ENCODE measurements around the gene SOX5.

SOX5 gene

DNA sequence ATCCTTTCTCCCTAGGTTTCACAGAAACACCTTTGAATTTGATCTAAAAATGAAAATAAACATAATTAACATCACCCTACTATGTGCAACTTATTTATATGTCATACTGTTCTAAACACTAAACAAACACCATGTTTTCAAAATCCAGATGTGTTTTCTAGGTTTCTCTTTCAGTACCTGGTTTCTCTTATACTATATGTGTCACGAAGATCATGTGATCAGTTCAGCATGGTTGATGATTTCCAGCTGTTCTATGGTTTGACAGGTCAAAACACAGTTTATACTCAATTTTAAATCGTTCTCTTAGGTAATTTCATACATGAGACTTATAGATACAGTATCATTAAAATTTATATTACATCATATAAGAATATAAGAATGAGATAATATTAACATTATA, 373.1 kb downstream of the SOX5 start:
- no peaks in the 10 kb centered on the region for H3K4me1 ChIP-seq (ENCODE audit: control insufficient read depth, insufficient read depth, low read depth, low read length)
- no CpG with 5 or more reads among the region's 2 CpGs for WGBS
- no peaks in the 10 kb centered on the region for H3K79me1 ChIP-seq (replicated peaks; ENCODE audit: low read length, poor library complexity, severe bottlenecking)
- no peak overlapping the region for H2BK12ac ChIP-seq (ENCODE audit: low read length in 2 of 2)
- H2BK120ac ChIP-seq (ENCODE audit: low read depth, low read length), result no peak overlapping the region
- H2AFZ ChIP-seq (ENCODE audit: low read depth, low read length), result no peak overlapping the region
- no peak for DNase-seq
- no peak overlapping the region for H3K9ac ChIP-seq (ENCODE audit: low read length)
- H3K36me3 ChIP-seq (ENCODE audit: control insufficient read depth in 1 of 2, insufficient read depth in 2 of 2, low read depth in 1 of 2, low read length in 2 of 2), result no peaks in the 10 kb centered on the region
- no peak overlapping the region for H3K18ac ChIP-seq (ENCODE audit: low read depth in 1 of 2, low read length in 2 of 2)
- no peaks in the 10 kb centered on the region for H3K9me3 ChIP-seq (ENCODE audit: control insufficient read depth, low read length)
- H3K4me3 ChIP-seq (ENCODE audit: insufficient read depth in 1 of 2, low read depth in 1 of 2, low read length in 2 of 2), result no peak overlapping the region
- H4K8ac ChIP-seq (ENCODE audit: low read length), result no peak overlapping the region
- H2BK5ac ChIP-seq (ENCODE audit: low read depth, low read length, poor library complexity, severe bottlenecking), result no peak overlapping the region
- no peak overlapping the region for H2AK5ac ChIP-seq (ENCODE audit: low read length, severe bottlenecking)
- H3K23ac ChIP-seq (ENCODE audit: low read length in 2 of 2), result no peak overlapping the region
- H3K14ac ChIP-seq (ENCODE audit: low read length in 2 of 2), result no peak overlapping the region
- H2BK15ac ChIP-seq (ENCODE audit: low read depth, poor library complexity, severe bottlenecking), result no peak overlapping the region
- no peak overlapping the region for H3K4ac ChIP-seq (ENCODE audit: low read depth in 1 of 2, low read length in 2 of 2)
- H3K4me2 ChIP-seq (ENCODE audit: low read length, poor library complexity, severe bottlenecking), result no peak overlapping the region
- no peak overlapping the region for H3K27ac ChIP-seq (ENCODE audit: low read length, poor library complexity, severe bottlenecking)
- H4K91ac ChIP-seq (ENCODE audit: low read length), result no peak overlapping the region
- no peaks in the 10 kb centered on the region for H3K27me3 ChIP-seq (ENCODE audit: control insufficient read depth in 1 of 2, insufficient read depth in 1 of 2, low read length in 2 of 2)

DNA sequence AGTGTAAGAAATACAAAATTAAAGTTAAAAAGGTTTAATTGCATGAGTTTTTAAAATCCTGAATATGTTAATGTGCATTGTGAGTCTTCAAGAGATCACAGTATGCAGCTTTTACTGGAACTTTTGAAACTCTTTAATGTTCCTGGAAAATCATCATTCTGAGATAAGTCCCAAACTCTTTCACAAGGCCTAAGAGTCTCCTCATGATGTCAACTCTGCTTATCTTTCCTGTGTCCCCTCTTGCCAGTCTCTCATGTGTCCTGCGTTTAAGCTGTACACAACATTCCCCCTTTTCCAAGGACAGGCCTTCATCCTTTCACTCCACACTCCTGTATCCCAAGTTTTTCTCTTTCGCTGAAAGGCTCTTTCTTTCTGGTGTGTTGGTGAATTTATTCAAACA, 380.1 kb downstream of the SOX5 start:
- H2AK5ac ChIP-seq (ENCODE audit: low read length, severe bottlenecking), result no peak overlapping the region
- 100% methylated on average over 1 of the region's 2 CpGs for WGBS
- H3K4me2 ChIP-seq (ENCODE audit: low read length, poor library complexity, severe bottlenecking), result no peak overlapping the region

DNA sequence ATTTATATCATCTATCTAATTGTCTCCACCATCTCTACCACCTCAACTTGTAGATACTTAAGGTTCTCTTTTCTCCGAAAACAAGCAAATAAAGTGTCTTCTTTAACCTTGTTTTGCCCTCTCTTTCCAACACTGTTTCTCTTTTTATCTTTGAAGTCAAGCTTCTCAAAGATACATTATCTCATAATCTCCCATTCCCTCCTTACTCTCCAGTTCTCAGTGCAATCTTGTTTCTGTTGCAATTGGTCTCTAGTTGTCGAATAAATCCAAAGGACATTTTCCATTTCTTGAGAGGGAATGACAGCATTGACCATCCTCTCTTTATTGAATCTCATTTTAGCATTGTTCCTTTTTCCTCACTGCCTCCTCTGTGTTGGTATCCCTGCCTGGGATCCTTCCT, 383.3 kb downstream of the SOX5 start:
- Histone ChIP-seq H3K79me1 (replicated peaks; ENCODE audit: low read length, poor library complexity, severe bottlenecking) (no peaks in the 10 kb centered on the region), H3K27me3 (ENCODE audit: control insufficient read depth in 1 of 2, insufficient read depth in 1 of 2, low read length in 2 of 2) (no peaks in the 10 kb centered on the region), H3K4me3 (ENCODE audit: insufficient read depth in 1 of 2, low read depth in 1 of 2, low read length in 2 of 2) (no peak overlapping the region), H3K18ac (ENCODE audit: low read depth in 1 of 2, low read length in 2 of 2) (no peak overlapping the region), H3K4ac (ENCODE audit: low read depth in 1 of 2, low read length in 2 of 2) (no peak overlapping the region), H2AK5ac (ENCODE audit: low read length, severe bottlenecking) (no peak overlapping the region), H3K4me2 (ENCODE audit: low read length, poor library complexity, severe bottlenecking) (no peak overlapping the region), H4K91ac (ENCODE audit: low read length) (no peak overlapping the region), H3K4me1 (ENCODE audit: control insufficient read depth, insufficient read depth, low read depth, low read length) (no peaks in the 10 kb centered on the region), H3K27ac (ENCODE audit: low read length, poor library complexity, severe bottlenecking) (no peak overlapping the region), H2AFZ (ENCODE audit: low read depth, low read length) (no peak overlapping the region), H3K9ac (ENCODE audit: low read length) (no peak overlapping the region), H2BK15ac (ENCODE audit: low read depth, poor library complexity, severe bottlenecking) (no peak overlapping the region), H3K9me3 (ENCODE audit: control insufficient read depth, low read length) (no peaks in the 10 kb centered on the region), H2BK12ac (ENCODE audit: low read length in 2 of 2) (no peak overlapping the region), H3K36me3 (ENCODE audit: control insufficient read depth in 1 of 2, insufficient read depth in 2 of 2, low read depth in 1 of 2, low read length in 2 of 2) (no peaks in the 10 kb centered on the region), H4K8ac (ENCODE audit: low read length) (no peak overlapping the region), H3K23ac (ENCODE audit: low read length in 2 of 2) (no peak overlapping the region), H3K14ac (ENCODE audit: low read length in 2 of 2) (no peak overlapping the region), H2BK5ac (ENCODE audit: low read depth, low read length, poor library complexity, severe bottlenecking) (no peak overlapping the region), H2BK120ac (ENCODE audit: low read depth, low read length) (no peak overlapping the region)
- DNase-seq, result no peak
- 49% methylated on average over 2 of the region's 2 CpGs for WGBS

More for the DNA sequence above, 380.1 kb downstream of the SOX5 start:
- no peaks in the 10 kb centered on the region for H3K27me3 ChIP-seq (ENCODE audit: control insufficient read depth in 1 of 2, insufficient read depth in 1 of 2, low read length in 2 of 2)
- no peak overlapping the region for H2BK5ac ChIP-seq (ENCODE audit: low read depth, low read length, poor library complexity, severe bottlenecking)
- no peak overlapping the region for H3K23ac ChIP-seq (ENCODE audit: low read length in 2 of 2)
- no peak overlapping the region for H3K18ac ChIP-seq (ENCODE audit: low read depth in 1 of 2, low read length in 2 of 2)
- no peak for DNase-seq
- no peak overlapping the region for H3K4me3 ChIP-seq (ENCODE audit: insufficient read depth in 1 of 2, low read depth in 1 of 2, low read length in 2 of 2)
- H3K36me3 ChIP-seq (ENCODE audit: control insufficient read depth in 1 of 2, insufficient read depth in 2 of 2, low read depth in 1 of 2, low read length in 2 of 2), result no peaks in the 10 kb centered on the region
- no peak overlapping the region for H2BK120ac ChIP-seq (ENCODE audit: low read depth, low read length)
- no peaks in the 10 kb centered on the region for H3K79me1 ChIP-seq (replicated peaks; ENCODE audit: low read length, poor library complexity, severe bottlenecking)
- no peak overlapping the region for H3K27ac ChIP-seq (ENCODE audit: low read length, poor library complexity, severe bottlenecking)
- no peaks in the 10 kb centered on the region for H3K4me1 ChIP-seq (ENCODE audit: control insufficient read depth, insufficient read depth, low read depth, low read length)
- no peak overlapping the region for H4K8ac ChIP-seq (ENCODE audit: low read length)
- H2BK12ac ChIP-seq (ENCODE audit: low read length in 2 of 2), result no peak overlapping the region
- no peak overlapping the region for H4K91ac ChIP-seq (ENCODE audit: low read length)
- H3K9me3 ChIP-seq (ENCODE audit: control insufficient read depth, low read length), result no peaks in the 10 kb centered on the region
- no peak overlapping the region for H2AFZ ChIP-seq (ENCODE audit: low read depth, low read length)
- H3K4ac ChIP-seq (ENCODE audit: low read depth in 1 of 2, low read length in 2 of 2), result no peak overlapping the region
- H2BK15ac ChIP-seq (ENCODE audit: low read depth, poor library complexity, severe bottlenecking), result no peak overlapping the region
- no peak overlapping the region for H3K14ac ChIP-seq (ENCODE audit: low read length in 2 of 2)
- no peak overlapping the region for H3K9ac ChIP-seq (ENCODE audit: low read length)

DNA sequence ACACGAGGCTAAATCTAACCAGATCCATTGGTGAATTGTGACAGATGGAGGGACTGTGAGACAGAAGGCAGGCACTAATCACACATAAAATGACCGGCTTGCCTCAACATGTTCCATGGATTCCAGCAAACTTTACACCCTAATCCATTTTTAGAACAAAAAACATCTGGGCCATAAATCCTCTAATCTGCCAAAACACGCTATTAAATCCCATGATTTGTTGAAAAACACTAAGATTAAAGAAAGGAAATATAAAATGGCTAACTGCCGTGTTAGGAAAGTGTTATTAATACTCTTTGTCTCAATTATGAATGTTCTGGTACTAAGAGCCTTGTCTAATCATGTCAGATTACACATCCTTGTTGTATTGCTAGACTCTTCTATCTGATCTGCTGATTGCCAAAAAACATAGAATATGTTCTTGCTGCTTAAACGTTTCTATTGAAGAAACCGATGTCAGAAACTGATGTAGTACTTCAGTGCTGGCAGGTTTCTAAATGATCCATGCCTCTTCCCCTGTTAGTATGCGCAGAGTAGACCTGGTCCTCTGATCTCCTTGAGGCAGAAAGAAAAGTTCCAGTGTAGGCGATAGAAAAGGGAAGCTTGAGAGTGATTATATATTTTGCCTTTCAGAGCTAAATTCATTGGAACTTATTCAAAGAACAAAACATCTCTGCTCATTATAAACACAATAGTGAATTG, 384.9 kb downstream of the SOX5 start:
- Histone ChIP-seq H3K4me2 (ENCODE audit: low read length, poor library complexity, severe bottlenecking) (no peak overlapping the region), H3K9me3 (ENCODE audit: control insufficient read depth, low read length) (no peaks in the 10 kb centered on the region), H2BK120ac (ENCODE audit: low read depth, low read length) (no peak overlapping the region), H4K91ac (ENCODE audit: low read length) (no peak overlapping the region), H3K23ac (ENCODE audit: low read length in 2 of 2) (no peak overlapping the region), H3K9ac (ENCODE audit: low read length) (no peak overlapping the region), H3K14ac (ENCODE audit: low read length in 2 of 2) (no peak overlapping the region), H3K27me3 (ENCODE audit: control insufficient read depth in 1 of 2, insufficient read depth in 1 of 2, low read length in 2 of 2) (no peaks in the 10 kb centered on the region), H3K18ac (ENCODE audit: low read depth in 1 of 2, low read length in 2 of 2) (no peak overlapping the region), H2BK5ac (ENCODE audit: low read depth, low read length, poor library complexity, severe bottlenecking) (no peak overlapping the region), H2AK5ac (ENCODE audit: low read length, severe bottlenecking) (no peak overlapping the region), H3K4me3 (ENCODE audit: insufficient read depth in 1 of 2, low read depth in 1 of 2, low read length in 2 of 2) (no peak overlapping the region), H4K8ac (ENCODE audit: low read length) (no peak overlapping the region), H2BK12ac (ENCODE audit: low read length in 2 of 2) (no peak overlapping the region), H3K79me1 (replicated peaks; ENCODE audit: low read length, poor library complexity, severe bottlenecking) (no peaks in the 10 kb centered on the region), H3K4ac (ENCODE audit: low read depth in 1 of 2, low read length in 2 of 2) (no peak overlapping the region), H2BK15ac (ENCODE audit: low read depth, poor library complexity, severe bottlenecking) (no peak overlapping the region), H3K36me3 (ENCODE audit: control insufficient read depth in 1 of 2, insufficient read depth in 2 of 2, low read depth in 1 of 2, low read length in 2 of 2) (no peaks in the 10 kb centered on the region), H3K27ac (ENCODE audit: low read length, poor library complexity, severe bottlenecking) (no peak overlapping the region), H3K4me1 (ENCODE audit: control insufficient read depth, insufficient read depth, low read depth, low read length) (no peaks in the 10 kb centered on the region), H2AFZ (ENCODE audit: low read depth, low read length) (no peak overlapping the region)
- 56% methylated on average over 5 of the region's 8 CpGs for WGBS
- DNase-seq, result peak; percentile 24
